ENCODE data around the gene DCAF12.

Gene DCAF12

GRCh38 chr9:34157898-34158297 is 31.4 kb upstream of the DCAF12 start:
- DNase-seq, result no peak
- Histone ChIP-seq H3K4me1 (ENCODE audit: low read length) (no peaks in the 10 kb centered on the region), H4K20me1 (ENCODE audit: insufficient read depth, low read length) (no peaks in the 10 kb centered on the region), H3K4me2 (ENCODE audit: low read depth, low read length) (no peak overlapping the region), H3K4me3 (ENCODE audit: low read length) (no peak overlapping the region), H3K79me2 (ENCODE audit: low read length) (no peaks in the 10 kb centered on the region), H3K9ac (ENCODE audit: low read length) (no peak overlapping the region), H3K27me3 (replicated peaks; ENCODE audit: insufficient read depth, low read length) (no peaks in the 10 kb centered on the region), H3K9me2 (replicated peaks; ENCODE audit: insufficient read depth, low read length) (no peaks in the 10 kb centered on the region), H3K27ac (ENCODE audit: low read length) (no peak overlapping the region), H2AFZ (ENCODE audit: low read length) (no peak overlapping the region), H3F3A (ENCODE audit: insufficient read depth, low read length) (no peaks in the 10 kb centered on the region), H3K36me3 (replicated peaks; ENCODE audit: insufficient read depth, low read length) (no peaks in the 10 kb centered on the region), H3K9me3 (replicated peaks; ENCODE audit: insufficient read depth, low read length) (no peaks in the 10 kb centered on the region)
- TF ChIP-seq CTCF (IDR thresholded peaks at IDR 0.05; ENCODE audit: low read length) (no peak), EZH2phosphoT487 (IDR thresholded peaks at IDR 0.05; ENCODE audit: low read length) (no peak), EZH2 (optimal IDR thresholded peaks at IDR 0.05; ENCODE audit: low read depth, low read length) (no peak)

GRCh38 chr9:34157318-34157717 is 30.8 kb upstream of the DCAF12 start:
- Histone ChIP-seq H3K36me3 (replicated peaks; ENCODE audit: insufficient read depth, low read length) (no peaks in the 10 kb centered on the region), H2AFZ (ENCODE audit: low read length) (no peak overlapping the region), H3K9me2 (replicated peaks; ENCODE audit: insufficient read depth, low read length) (no peaks in the 10 kb centered on the region), H3K27ac (ENCODE audit: low read length) (no peak overlapping the region), H3K9ac (ENCODE audit: low read length) (no peak overlapping the region), H3K9me3 (replicated peaks; ENCODE audit: insufficient read depth, low read length) (no peaks in the 10 kb centered on the region), H3K4me2 (ENCODE audit: low read depth, low read length) (no peak overlapping the region), H3F3A (ENCODE audit: insufficient read depth, low read length) (no peaks in the 10 kb centered on the region), H3K27me3 (replicated peaks; ENCODE audit: insufficient read depth, low read length) (no peaks in the 10 kb centered on the region), H4K20me1 (ENCODE audit: insufficient read depth, low read length) (no peaks in the 10 kb centered on the region), H3K4me1 (ENCODE audit: low read length) (no peaks in the 10 kb centered on the region), H3K79me2 (ENCODE audit: low read length) (no peaks in the 10 kb centered on the region), H3K4me3 (ENCODE audit: low read length) (no peak overlapping the region)
- DNase-seq, result no peak
- TF ChIP-seq EZH2phosphoT487 (IDR thresholded peaks at IDR 0.05; ENCODE audit: low read length) (no peak), CTCF (IDR thresholded peaks at IDR 0.05; ENCODE audit: low read length) (no peak), EZH2 (optimal IDR thresholded peaks at IDR 0.05; ENCODE audit: low read depth, low read length) (no peak)

GRCh38 chr9:34154057-34154456 is 27.6 kb upstream of the DCAF12 start:
- Histone ChIP-seq H3K4me3 (ENCODE audit: low read length) (no peak overlapping the region), H3K36me3 (replicated peaks; ENCODE audit: insufficient read depth, low read length) (no peaks in the 10 kb centered on the region), H4K20me1 (ENCODE audit: insufficient read depth, low read length) (no peaks in the 10 kb centered on the region), H3K9ac (ENCODE audit: low read length) (no peak overlapping the region), H3K4me2 (ENCODE audit: low read depth, low read length) (no peak overlapping the region), H3K27me3 (replicated peaks; ENCODE audit: insufficient read depth, low read length) (no peaks in the 10 kb centered on the region), H3F3A (ENCODE audit: insufficient read depth, low read length) (no peaks in the 10 kb centered on the region), H3K27ac (ENCODE audit: low read length) (no peak overlapping the region), H2AFZ (ENCODE audit: low read length) (no peak overlapping the region), H3K79me2 (ENCODE audit: low read length) (no peaks in the 10 kb centered on the region), H3K9me3 (replicated peaks; ENCODE audit: insufficient read depth, low read length) (no peaks in the 10 kb centered on the region), H3K4me1 (ENCODE audit: low read length) (no peaks in the 10 kb centered on the region), H3K9me2 (replicated peaks; ENCODE audit: insufficient read depth, low read length) (no peaks in the 10 kb centered on the region)
- DNase-seq, result no peak
- no peak for TF ChIP-seq EZH2 (optimal IDR thresholded peaks at IDR 0.05; ENCODE audit: low read depth, low read length)
- TF ChIP-seq CTCF (IDR thresholded peaks at IDR 0.05; ENCODE audit: low read length), result no peak
- no peak for TF ChIP-seq EZH2phosphoT487 (IDR thresholded peaks at IDR 0.05; ENCODE audit: low read length)

All from MM.1S (cell line).